Measurements from ENCODE around the gene FARS2.
A peak's percentile ranks its signal among the peaks of the same experiment; 100 is the strongest.

The FARS2 gene

DNA sequence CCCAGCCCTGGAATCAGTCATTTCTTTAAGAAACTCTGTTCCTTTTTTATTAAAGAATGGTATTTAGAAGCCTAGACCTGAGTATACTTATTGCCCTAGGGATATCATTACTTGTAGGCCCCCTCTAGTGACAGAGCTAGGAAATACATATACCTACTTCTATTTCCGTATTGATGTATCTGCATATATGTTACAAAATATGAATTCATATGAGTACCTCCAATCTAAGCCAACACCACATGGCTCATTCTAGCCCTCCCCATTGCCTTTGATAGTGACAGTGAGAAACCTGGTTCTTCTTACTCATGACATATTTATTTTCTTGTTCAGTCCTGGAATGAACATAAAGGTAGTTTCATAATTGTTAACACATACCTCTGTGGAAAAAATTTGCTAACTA is 137.2 kb downstream of the FARS2 start:
- TF ChIP-seq, protein P1, sequence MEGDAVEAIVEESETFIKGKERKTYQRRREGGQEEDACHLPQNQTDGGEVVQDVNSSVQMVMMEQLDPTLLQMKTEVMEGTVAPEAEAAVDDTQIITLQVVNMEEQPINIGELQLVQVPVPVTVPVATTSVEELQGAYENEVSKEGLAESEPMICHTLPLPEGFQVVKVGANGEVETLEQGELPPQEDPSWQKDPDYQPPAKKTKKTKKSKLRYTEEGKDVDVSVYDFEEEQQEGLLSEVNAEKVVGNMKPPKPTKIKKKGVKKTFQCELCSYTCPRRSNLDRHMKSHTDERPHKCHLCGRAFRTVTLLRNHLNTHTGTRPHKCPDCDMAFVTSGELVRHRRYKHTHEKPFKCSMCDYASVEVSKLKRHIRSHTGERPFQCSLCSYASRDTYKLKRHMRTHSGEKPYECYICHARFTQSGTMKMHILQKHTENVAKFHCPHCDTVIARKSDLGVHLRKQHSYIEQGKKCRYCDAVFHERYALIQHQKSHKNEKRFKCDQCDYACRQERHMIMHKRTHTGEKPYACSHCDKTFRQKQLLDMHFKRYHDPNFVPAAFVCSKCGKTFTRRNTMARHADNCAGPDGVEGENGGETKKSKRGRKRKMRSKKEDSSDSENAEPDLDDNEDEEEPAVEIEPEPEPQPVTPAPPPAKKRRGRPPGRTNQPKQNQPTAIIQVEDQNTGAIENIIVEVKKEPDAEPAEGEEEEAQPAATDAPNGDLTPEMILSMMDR (IDR thresholded peaks at IDR 0.05; ENCODE audit: low read depth, low read length, missing control alignments) = peak; percentile 41
- H3K4me3 ChIP-seq (replicated peaks; ENCODE audit: low read depth, low read length) = no peak overlapping the region
- DNase-seq (ENCODE audit: extremely low read depth, low read depth) = no peak

DNA sequence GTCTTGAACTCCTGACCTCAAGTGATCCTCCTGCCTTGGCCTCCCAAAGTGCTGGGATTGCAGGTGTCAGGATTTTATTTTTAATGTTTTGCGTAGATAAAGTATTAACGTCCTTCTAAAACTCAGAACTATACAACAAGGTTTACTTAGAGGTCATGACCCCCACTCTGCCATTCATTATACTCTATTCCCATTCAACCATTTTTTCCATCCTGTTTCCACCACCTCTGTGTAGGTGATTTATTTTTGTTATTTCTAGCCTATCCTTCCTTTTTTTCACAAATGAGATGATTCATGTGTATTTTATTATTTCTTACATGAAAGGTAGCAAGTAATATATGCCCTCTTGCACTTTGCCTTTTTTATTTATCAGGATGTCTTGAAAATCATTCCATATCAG is 138.1 kb downstream of the FARS2 start:
- DNase-seq (ENCODE audit: extremely low read depth, low read depth) = no peak
- no peak overlapping the region for H3K4me3 ChIP-seq (replicated peaks; ENCODE audit: low read depth, low read length)
- TF ChIP-seq, protein P1 (IDR thresholded peaks at IDR 0.05; ENCODE audit: low read depth, low read length, missing control alignments) = no peak

DNA sequence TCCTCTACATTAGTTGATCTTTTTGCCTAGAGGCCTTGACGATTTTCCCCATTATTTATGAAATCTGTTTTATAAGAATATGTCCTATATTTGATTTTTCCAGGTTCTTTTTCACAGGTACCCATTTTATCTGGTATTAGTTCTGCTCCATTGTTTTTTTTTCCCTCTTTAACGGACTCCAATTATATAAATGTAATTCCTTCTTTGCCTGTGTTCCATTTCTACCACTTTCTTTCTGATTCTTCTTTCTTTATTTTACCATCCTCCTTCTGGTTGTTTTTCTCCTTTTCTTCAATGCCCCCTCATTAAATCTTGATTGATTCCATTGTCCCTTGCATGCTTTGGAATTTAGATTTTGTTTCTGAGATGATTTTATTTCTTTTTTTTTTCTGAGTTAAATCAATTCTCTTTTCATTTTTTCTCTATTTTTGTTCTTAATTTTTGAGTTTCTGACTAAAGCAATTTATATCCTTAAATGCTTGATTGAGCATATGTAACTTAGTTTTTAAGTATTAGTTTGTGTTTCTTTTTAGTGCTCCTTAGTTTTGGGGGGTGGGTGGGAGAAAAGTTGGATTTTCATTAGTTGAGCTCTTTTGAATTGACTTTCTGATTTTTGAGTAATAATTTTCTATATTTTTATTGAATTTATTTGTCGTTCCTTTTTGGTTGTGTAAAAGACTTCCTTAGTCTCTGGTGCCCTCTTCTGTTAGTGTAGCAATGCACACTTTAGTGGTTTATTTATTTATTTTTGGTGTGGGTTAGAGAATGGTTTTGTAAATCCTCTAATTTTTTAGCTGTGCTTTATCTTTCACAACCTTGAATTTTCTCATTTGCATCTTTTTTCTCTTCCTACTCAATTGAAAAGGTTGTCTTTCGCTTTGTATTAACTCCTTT is 140.8 kb downstream of the FARS2 start:
- no peak overlapping the region for H3K4me3 ChIP-seq (replicated peaks; ENCODE audit: low read depth, low read length)
- TF ChIP-seq, protein P1 (IDR thresholded peaks at IDR 0.05; ENCODE audit: low read depth, low read length, missing control alignments) = no peak
- no peak for DNase-seq (ENCODE audit: extremely low read depth, low read depth)

DNA sequence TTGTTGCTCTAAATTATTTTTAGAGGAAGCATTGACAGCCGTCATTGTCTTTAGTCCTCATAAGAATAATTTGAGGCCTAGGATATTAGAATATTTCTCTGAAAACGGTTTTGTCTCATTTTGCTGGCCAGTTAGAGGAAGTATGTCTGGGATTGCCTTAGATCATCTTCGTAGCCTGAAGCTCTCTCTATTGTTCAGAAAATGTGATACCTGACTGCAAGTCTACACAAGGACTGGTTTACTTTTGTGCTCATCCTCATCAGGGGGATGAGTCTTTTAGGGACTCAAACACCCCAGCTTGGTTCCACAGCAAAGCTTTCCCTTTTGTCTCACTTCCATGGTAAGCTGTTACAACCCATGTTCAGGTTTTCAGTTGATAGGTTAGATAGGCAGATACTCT is 141.8 kb downstream of the FARS2 start:
- no peak overlapping the region for H3K4me3 ChIP-seq (replicated peaks; ENCODE audit: low read depth, low read length)
- no peak for DNase-seq (ENCODE audit: extremely low read depth, low read depth)
- TF ChIP-seq, protein P1 (IDR thresholded peaks at IDR 0.05; ENCODE audit: low read depth, low read length, missing control alignments) = no peak

DNA sequence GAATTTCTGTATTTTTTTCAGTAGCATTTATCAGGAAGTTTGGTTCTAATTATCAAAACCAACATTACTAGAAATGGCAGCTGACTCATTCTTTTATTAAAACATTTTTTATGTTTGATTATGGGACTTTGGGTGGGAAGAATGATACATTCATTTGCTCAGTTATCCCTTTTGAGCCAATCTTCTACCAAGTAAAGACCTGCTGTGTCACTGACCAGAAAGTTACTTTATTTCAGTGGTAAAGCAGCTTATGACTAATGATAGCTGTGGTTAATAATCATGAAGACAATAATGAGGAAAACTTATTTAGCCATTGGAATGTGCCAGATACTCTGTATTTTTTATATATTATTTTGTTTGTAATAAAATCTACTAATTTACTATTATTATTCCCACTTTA is 142.3 kb downstream of the FARS2 start:
- TF ChIP-seq, protein P1 (IDR thresholded peaks at IDR 0.05; ENCODE audit: low read depth, low read length, missing control alignments) = no peak
- no peak for DNase-seq (ENCODE audit: extremely low read depth, low read depth)
- H3K4me3 ChIP-seq (replicated peaks; ENCODE audit: low read depth, low read length) = no peak overlapping the region

DNA sequence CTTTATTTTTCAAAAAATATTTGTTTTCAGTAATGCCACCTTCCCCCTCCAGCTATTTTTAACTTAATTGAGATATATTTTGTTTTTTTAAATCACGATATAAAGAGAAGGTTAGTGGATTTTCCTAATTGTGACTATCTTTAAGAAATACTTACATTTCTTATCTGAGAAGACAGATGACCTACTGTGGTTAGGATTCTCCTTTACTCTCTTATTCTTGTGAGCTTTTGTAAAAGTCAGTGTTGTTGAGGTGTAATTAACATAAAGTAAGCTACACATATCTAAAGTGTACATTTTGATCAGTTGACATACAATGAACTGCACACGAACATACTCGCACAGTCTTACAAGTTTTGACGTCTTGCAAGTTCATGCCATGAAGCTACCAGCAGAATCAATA is 144.7 kb downstream of the FARS2 start:
- no peak overlapping the region for H3K4me3 ChIP-seq (replicated peaks; ENCODE audit: low read depth, low read length)
- TF ChIP-seq, protein P1 (IDR thresholded peaks at IDR 0.05; ENCODE audit: low read depth, low read length, missing control alignments) = no peak
- DNase-seq (ENCODE audit: extremely low read depth, low read depth) = no peak
